SK-N-SH (cell line): ENCODE measurements around the gene MRGPRX4. TPM values are rescaled to one million over a fixed set of nuclear protein-coding genes. Genes with fewer than 3 reads are reported as not detected.

Source experiments
- CTCF ChIA-PET: fragments of 300-600, 350-600 bp; formaldehyde crosslinking; extraction: SDS; loops from one replicate; lab custom pipeline; 2021; lab: Yijun Ruan, JAX
- POLR2A ChIA-PET: fragments of 350-600 bp; sonication (Branson Sonifier 250); formaldehyde crosslinking; extraction: SDS; loops from one replicate; lab custom pipeline; 2020; ENCODE audit warnings: antibody characterized with exemption, inconsistent platforms; lab: Yijun Ruan, JAX
- DNase-seq: peaks from one replicate; pipeline ENCODE4 v3.0.0; 2012
- H2AFZ ChIP-seq: fragments of 200-600 bp; sonication (generic); 2 replicates; pipeline ENCODE4 v1.8.1; 2016; ENCODE audit warnings: antibody characterized with exemption, mild to moderate bottlenecking, low read depth
- H3F3A ChIP-seq: fragments of 200-600 bp; sonication (generic); replicated peaks from 2 replicates; pipeline ENCODE3; 2016; ENCODE audit warnings: antibody characterized with exemption, mild to moderate bottlenecking; ENCODE audit not compliant: insufficient read depth
- H3K27ac ChIP-seq, 2 experiments: fragments of 200-500 bp in 1 of 2; fragments of 200-600 bp in 1 of 2; sonication (Bioruptor generic) in 1 of 2; sonication (generic), shearing (Covaris generic) in 1 of 2; 2 replicates each; pipeline versions ENCODE4 v1.5.1 to v1.6.1; 2014 to 2016; ENCODE audit warnings: low read depth in 2 of 2, inconsistent platforms in 1 of 2, low read length in 1 of 2, mild to moderate bottlenecking in 1 of 2, mixed read lengths in 1 of 2
- H3K27me3 ChIP-seq: fragments of 200-600 bp; sonication (generic), shearing (Covaris generic); 2 replicates; pipeline ENCODE4 v1.6.1; 2016; ENCODE audit warnings: mixed run types; ENCODE audit not compliant: insufficient read depth
- H3K36me3 ChIP-seq, 2 experiments: fragments of 200-500 bp in 1 of 2; fragments of 200-600 bp in 1 of 2; sonication (Bioruptor generic) in 1 of 2; sonication (generic) in 1 of 2; replicated peaks in 1 of 2; 2 replicates each; pipeline versions ENCODE3 to v1.5.1; 2014 to 2016; ENCODE audit warnings: low read length in 1 of 2, mild to moderate bottlenecking in 1 of 2; ENCODE audit not compliant: insufficient read depth in 2 of 2, control insufficient read depth in 1 of 2
- H3K4me1 ChIP-seq, 2 experiments: fragments of 200-500 bp in 1 of 2; fragments of 200-600 bp in 1 of 2; sonication (Bioruptor generic) in 1 of 2; sonication (generic), shearing (Covaris generic) in 1 of 2; 2 replicates each; pipeline versions ENCODE4 v1.5.1 to v1.6.1; 2014 to 2016; ENCODE audit warnings: low read depth in 1 of 2, low read length in 1 of 2, mixed run types in 1 of 2; ENCODE audit not compliant: insufficient read depth in 2 of 2, control insufficient read depth in 1 of 2
- H3K4me2 ChIP-seq: fragments of 200-600 bp; sonication (generic), shearing (Covaris generic); 2 replicates; pipeline ENCODE4 v1.6.1; 2017; ENCODE audit warnings: mixed run types
- H3K4me3 ChIP-seq, 2 experiments: fragments of 200-500 bp in 1 of 2; fragments of 200-600 bp in 1 of 2; sonication (Bioruptor generic) in 1 of 2; sonication (generic), shearing (Covaris generic) in 1 of 2; 2 replicates each; pipeline versions ENCODE4 v1.5.1 to v1.8.1; 2014 to 2016; ENCODE audit warnings: low read depth in 2 of 2, inconsistent platforms in 1 of 2, low read length in 1 of 2, mild to moderate bottlenecking in 1 of 2, mixed read lengths in 1 of 2, moderate library complexity in 1 of 2
- H3K79me2 ChIP-seq: fragments of 200-600 bp; sonication (generic); 2 replicates; pipeline ENCODE4 v1.8.1; 2017; ENCODE audit warnings: mild to moderate bottlenecking; ENCODE audit not compliant: insufficient read depth
- H3K9ac ChIP-seq: fragments of 200-600 bp; sonication (generic); 2 replicates; pipeline ENCODE4 v1.6.1; 2017; ENCODE audit warnings: mixed run types
- H3K9me2 ChIP-seq: fragments of 200-600 bp; sonication (generic); 2 replicates; pipeline ENCODE4 v1.6.1; 2017; ENCODE audit warnings: mixed run types
- H3K9me3 ChIP-seq: fragments of 200-600 bp; sonication (generic); 2 replicates; pipeline ENCODE4 v1.6.1; 2017; ENCODE audit warnings: mixed run types, mild to moderate bottlenecking, moderate library complexity
- H4K20me1 ChIP-seq: fragments of 200-600 bp; sonication (generic); 2 replicates; pipeline ENCODE4 v1.6.1; 2017; ENCODE audit warnings: mild to moderate bottlenecking, mixed run types; ENCODE audit not compliant: insufficient read depth
- CHD2 ChIP-seq: fragments of 150-350 bp; IDR thresholded peaks from 2 replicates; pipeline ENCODE4 v1.6.1; 2018; ENCODE audit warnings: low read length; ENCODE audit not compliant: partially characterized antibody
- EP300 ChIP-seq, 2 experiments: IDR thresholded peaks; 2 replicates each; pipeline versions ENCODE4 v1.4.0 to v1.6.1; 2012; ENCODE audit warnings: borderline replicate concordance in 1 of 2, low read depth in 1 of 2, low read length in 1 of 2
- FOSL2 ChIP-seq: IDR thresholded peaks from 2 replicates; pipeline ENCODE4 v1.4.0; 2012; ENCODE audit warnings: low read depth, mild to moderate bottlenecking, moderate library complexity, borderline replicate concordance
- FOXJ3 ChIP-seq: sonication (generic); formaldehyde crosslinking; IDR thresholded peaks from 2 replicates; pipeline ENCODE4 v1.5.1; 2020; ENCODE audit warnings: mild to moderate bottlenecking, missing genetic modification reagents
- FOXM1 ChIP-seq: IDR thresholded peaks from 2 replicates; pipeline ENCODE4 v1.4.0; 2012; ENCODE audit warnings: low read depth, mild to moderate bottlenecking
- GABPA ChIP-seq: IDR thresholded peaks from 2 replicates; pipeline ENCODE4 v1.4.0; 2012; ENCODE audit warnings: low read depth, mild to moderate bottlenecking
- JUND ChIP-seq: IDR thresholded peaks from 2 replicates; pipeline ENCODE4 v1.4.0; 2012
- MXI1 ChIP-seq: IDR thresholded peaks from 2 replicates; pipeline ENCODE4 v1.6.1; 2012; ENCODE audit warnings: mild to moderate bottlenecking, low read depth, low read length, improper control_type of control experiment
- NFIC ChIP-seq: IDR thresholded peaks from 2 replicates; pipeline ENCODE4 v1.4.0; 2012; ENCODE audit warnings: borderline replicate concordance
- POLR2AphosphoS5 ChIP-seq: IDR thresholded peaks from 2 replicates; pipeline ENCODE4 v1.6.1; 2012; ENCODE audit warnings: low read depth, low read length
- RAD21 ChIP-seq: IDR thresholded peaks from 2 replicates; pipeline ENCODE4 v1.6.1; 2012; ENCODE audit warnings: mild to moderate bottlenecking, low read length
- TAF1 ChIP-seq: IDR thresholded peaks from 2 replicates; pipeline ENCODE4 v1.6.1; 2012; ENCODE audit warnings: low read depth, mild to moderate bottlenecking, low read length, moderate library complexity, borderline replicate concordance
- YY1 ChIP-seq: IDR thresholded peaks from 2 replicates; pipeline ENCODE4 v1.4.0; 2012; ENCODE audit warnings: low read depth, mild to moderate bottlenecking
- WGBS: methylation state at CpG from one replicate; pipeline ENCODE4 v1.1.6; 2017; ENCODE audit warnings: low lambda C conversion rate; 5-methylcytosine and 5-hydroxymethylcytosine counted together
- polyA plus RNA-seq, 3 experiments: library from polyadenylated mRNA; depleted of rRNA; stranded (reverse); fragments of >200 nt; gene quantifications; 2 replicates each; pipeline ENCODE4 v1.2.3, GENCODE V29; 2012
- TF ChIP-seq, protein P1 (sequence below): IDR thresholded peaks from 2 replicates; pipeline ENCODE4 v1.4.0; 2012; ENCODE audit warnings: low read depth
- TF ChIP-seq, protein P2 (sequence below): fragments of 150-350 bp; IDR thresholded peaks from 2 replicates; pipeline ENCODE4 v1.6.1; 2016; ENCODE audit warnings: mild to moderate bottlenecking, low read depth, low read length
- TF ChIP-seq, protein P3 (sequence below): IDR thresholded peaks from 2 replicates; pipeline ENCODE4; 2012
- TF ChIP-seq, protein P4 (sequence below): IDR thresholded peaks from 2 replicates; pipeline ENCODE4 v1.6.1; 2012; ENCODE audit warnings: mild to moderate bottlenecking, low read depth, low read length, moderate library complexity
- TF ChIP-seq, protein P5 (sequence below): fragments of 200-600 bp; sonication (generic); IDR thresholded peaks from 2 replicates; pipeline ENCODE4 v1.6.1; 2017; ENCODE audit warnings: antibody characterized with exemption, mild to moderate bottlenecking, moderate library complexity

Gene MRGPRX4
- polyA plus RNA-seq, 1 of the 3 experiments (the other 2 are of a cell fraction) = not detected

DNA sequence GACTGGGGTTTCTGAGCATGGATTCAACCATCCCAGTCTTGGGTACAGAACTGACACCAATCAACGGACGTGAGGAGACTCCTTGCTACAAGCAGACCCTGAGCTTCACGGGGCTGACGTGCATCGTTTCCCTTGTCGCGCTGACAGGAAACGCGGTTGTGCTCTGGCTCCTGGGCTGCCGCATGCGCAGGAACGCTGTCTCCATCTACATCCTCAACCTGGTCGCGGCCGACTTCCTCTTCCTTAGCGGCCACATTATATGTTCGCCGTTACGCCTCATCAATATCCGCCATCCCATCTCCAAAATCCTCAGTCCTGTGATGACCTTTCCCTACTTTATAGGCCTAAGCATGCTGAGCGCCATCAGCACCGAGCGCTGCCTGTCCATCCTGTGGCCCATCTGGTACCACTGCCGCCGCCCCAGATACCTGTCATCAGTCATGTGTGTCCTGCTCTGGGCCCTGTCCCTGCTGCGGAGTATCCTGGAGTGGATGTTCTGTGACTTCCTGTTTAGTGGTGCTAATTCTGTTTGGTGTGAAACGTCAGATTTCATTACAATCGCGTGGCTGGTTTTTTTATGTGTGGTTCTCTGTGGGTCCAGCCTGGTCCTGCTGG is 35.3 kb upstream of the MRGPRX4 start:
- Histone ChIP-seq H3F3A (no peaks in the 10 kb centered on the region), H3K27ac (no peak overlapping the region), H3K9me2 (no peaks in the 10 kb centered on the region), H3K9ac (no peak overlapping the region), H3K4me3 (no peak overlapping the region), H3K4me2 (no peak overlapping the region), H3K9me3 (no peaks in the 10 kb centered on the region), H3K36me3 (no peaks in the 10 kb centered on the region), H3K4me1 (no peaks in the 10 kb centered on the region), H2AFZ (no peak overlapping the region), H3K27me3 (peaks cover 5% of the 10 kb centered on the region; the same call in 1 of the 2 replicates), H4K20me1 (no peaks in the 10 kb centered on the region), H3K79me2 (no peaks in the 10 kb centered on the region)
- POLR2A ChIA-PET = no interaction called here
- DNase-seq = no peak
- TF ChIP-seq YY1 (no peak), EP300 (IDR thresholded peaks at IDR 0.05; ENCODE audit: borderline replicate concordance in 1 of 2, low read depth in 1 of 2, low read length in 1 of 2) (no peak), NFIC (no peak), FOXJ3 (CRISPR knock-in tag) (no peak), POLR2AphosphoS5 (no peak), GABPA (no peak), CHD2 (no peak), FOXM1 (no peak), TAF1 (no peak), JUND (no peak), RAD21 (no peak), FOSL2 (no peak), MXI1 (no peak)
- TF ChIP-seq, protein P1, sequence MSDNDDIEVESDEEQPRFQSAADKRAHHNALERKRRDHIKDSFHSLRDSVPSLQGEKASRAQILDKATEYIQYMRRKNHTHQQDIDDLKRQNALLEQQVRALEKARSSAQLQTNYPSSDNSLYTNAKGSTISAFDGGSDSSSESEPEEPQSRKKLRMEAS = no peak
- TF ChIP-seq, protein P2, sequence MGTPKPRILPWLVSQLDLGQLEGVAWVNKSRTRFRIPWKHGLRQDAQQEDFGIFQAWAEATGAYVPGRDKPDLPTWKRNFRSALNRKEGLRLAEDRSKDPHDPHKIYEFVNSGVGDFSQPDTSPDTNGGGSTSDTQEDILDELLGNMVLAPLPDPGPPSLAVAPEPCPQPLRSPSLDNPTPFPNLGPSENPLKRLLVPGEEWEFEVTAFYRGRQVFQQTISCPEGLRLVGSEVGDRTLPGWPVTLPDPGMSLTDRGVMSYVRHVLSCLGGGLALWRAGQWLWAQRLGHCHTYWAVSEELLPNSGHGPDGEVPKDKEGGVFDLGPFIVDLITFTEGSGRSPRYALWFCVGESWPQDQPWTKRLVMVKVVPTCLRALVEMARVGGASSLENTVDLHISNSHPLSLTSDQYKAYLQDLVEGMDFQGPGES = no peak
- TF ChIP-seq, protein P3, sequence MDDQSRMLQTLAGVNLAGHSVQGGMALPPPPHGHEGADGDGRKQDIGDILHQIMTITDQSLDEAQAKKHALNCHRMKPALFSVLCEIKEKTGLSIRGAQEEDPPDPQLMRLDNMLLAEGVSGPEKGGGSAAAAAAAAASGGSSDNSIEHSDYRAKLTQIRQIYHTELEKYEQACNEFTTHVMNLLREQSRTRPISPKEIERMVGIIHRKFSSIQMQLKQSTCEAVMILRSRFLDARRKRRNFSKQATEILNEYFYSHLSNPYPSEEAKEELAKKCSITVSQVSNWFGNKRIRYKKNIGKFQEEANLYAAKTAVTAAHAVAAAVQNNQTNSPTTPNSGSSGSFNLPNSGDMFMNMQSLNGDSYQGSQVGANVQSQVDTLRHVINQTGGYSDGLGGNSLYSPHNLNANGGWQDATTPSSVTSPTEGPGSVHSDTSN = no peak
- TF ChIP-seq, protein P4, sequence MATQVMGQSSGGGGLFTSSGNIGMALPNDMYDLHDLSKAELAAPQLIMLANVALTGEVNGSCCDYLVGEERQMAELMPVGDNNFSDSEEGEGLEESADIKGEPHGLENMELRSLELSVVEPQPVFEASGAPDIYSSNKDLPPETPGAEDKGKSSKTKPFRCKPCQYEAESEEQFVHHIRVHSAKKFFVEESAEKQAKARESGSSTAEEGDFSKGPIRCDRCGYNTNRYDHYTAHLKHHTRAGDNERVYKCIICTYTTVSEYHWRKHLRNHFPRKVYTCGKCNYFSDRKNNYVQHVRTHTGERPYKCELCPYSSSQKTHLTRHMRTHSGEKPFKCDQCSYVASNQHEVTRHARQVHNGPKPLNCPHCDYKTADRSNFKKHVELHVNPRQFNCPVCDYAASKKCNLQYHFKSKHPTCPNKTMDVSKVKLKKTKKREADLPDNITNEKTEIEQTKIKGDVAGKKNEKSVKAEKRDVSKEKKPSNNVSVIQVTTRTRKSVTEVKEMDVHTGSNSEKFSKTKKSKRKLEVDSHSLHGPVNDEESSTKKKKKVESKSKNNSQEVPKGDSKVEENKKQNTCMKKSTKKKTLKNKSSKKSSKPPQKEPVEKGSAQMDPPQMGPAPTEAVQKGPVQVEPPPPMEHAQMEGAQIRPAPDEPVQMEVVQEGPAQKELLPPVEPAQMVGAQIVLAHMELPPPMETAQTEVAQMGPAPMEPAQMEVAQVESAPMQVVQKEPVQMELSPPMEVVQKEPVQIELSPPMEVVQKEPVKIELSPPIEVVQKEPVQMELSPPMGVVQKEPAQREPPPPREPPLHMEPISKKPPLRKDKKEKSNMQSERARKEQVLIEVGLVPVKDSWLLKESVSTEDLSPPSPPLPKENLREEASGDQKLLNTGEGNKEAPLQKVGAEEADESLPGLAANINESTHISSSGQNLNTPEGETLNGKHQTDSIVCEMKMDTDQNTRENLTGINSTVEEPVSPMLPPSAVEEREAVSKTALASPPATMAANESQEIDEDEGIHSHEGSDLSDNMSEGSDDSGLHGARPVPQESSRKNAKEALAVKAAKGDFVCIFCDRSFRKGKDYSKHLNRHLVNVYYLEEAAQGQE = no peak
- TF ChIP-seq, protein P5, sequence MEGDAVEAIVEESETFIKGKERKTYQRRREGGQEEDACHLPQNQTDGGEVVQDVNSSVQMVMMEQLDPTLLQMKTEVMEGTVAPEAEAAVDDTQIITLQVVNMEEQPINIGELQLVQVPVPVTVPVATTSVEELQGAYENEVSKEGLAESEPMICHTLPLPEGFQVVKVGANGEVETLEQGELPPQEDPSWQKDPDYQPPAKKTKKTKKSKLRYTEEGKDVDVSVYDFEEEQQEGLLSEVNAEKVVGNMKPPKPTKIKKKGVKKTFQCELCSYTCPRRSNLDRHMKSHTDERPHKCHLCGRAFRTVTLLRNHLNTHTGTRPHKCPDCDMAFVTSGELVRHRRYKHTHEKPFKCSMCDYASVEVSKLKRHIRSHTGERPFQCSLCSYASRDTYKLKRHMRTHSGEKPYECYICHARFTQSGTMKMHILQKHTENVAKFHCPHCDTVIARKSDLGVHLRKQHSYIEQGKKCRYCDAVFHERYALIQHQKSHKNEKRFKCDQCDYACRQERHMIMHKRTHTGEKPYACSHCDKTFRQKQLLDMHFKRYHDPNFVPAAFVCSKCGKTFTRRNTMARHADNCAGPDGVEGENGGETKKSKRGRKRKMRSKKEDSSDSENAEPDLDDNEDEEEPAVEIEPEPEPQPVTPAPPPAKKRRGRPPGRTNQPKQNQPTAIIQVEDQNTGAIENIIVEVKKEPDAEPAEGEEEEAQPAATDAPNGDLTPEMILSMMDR = no peak
- CTCF ChIA-PET = no interaction called here
- 79% methylated on average over 26 of the region's 29 CpGs for WGBS
